Renal cortex interstitium (tissue), 11 donors: ENCODE data around the gene GPR55. TPM values are rescaled to one million over a fixed set of nuclear protein-coding genes. Genes with fewer than 3 reads are reported as not detected.

Source experiments
- DNase-seq, 11 donors: peaks; one replicate each; pipeline ENCODE4 v3.0.0-alpha.2; 2013; ENCODE audit warnings: low read depth in 9 of 11, low spot score in 4 of 11; ENCODE audit errors: extremely low read depth in 1 of 11
- polyA plus RNA-seq, 3 donors: library from polyadenylated mRNA; unstranded; fragments of 120-200 nt; gene quantifications; one replicate each; pipeline ENCODE4 v1.2.1, GENCODE V29; 2013; ENCODE audit not compliant: insufficient read length in 3 of 3

The GPR55 gene
- polyA plus RNA-seq, 3 donors, result 0.17 to 0.30 (median 0.22) TPM

GRCh38 chr2:230864122-230864604 lies 60.9 kb downstream of the GPR55 start:
- DNase-seq, result no peak

DNA sequence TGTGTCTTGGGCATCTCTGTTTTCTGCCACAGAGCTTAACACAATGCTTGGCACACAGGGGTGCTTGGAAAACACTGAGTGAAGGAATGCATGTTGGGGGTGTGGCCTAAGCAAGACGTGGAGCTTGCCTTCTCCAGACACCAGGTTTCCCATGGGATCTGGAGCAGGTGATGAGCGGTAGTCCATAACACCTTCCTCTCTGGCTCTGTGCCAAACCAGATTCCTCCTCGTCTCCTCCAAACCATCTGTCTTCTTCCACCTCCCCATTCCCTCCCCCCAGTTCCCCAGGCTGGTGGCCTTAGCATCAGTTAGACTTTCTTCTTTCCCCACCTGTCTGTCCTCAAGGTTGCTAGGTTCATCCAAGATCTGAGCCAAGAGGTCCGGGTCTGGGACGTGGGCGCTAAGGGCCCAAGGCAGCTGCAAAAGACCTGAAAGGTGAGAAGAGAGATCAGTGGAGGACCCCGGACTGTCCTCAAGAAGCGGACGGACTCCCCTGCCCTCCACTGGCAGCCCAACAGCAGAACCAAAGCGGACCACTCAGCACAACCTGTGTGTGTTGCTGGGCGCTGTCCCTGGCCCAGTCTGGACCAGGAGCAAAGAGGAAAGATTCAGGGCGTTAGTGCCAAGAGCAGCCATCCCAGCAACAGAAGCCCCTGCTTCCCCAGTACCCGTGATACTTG lies 61.5 kb downstream of the GPR55 start:
- no peak for DNase-seq

GRCh38 chr2:230863031-230863430 lies 62.0 kb downstream of the GPR55 start:
- no peak for DNase-seq

GRCh38 chr2:230862292-230862691 lies 62.8 kb downstream of the GPR55 start:
- DNase-seq, result no peak

DNA sequence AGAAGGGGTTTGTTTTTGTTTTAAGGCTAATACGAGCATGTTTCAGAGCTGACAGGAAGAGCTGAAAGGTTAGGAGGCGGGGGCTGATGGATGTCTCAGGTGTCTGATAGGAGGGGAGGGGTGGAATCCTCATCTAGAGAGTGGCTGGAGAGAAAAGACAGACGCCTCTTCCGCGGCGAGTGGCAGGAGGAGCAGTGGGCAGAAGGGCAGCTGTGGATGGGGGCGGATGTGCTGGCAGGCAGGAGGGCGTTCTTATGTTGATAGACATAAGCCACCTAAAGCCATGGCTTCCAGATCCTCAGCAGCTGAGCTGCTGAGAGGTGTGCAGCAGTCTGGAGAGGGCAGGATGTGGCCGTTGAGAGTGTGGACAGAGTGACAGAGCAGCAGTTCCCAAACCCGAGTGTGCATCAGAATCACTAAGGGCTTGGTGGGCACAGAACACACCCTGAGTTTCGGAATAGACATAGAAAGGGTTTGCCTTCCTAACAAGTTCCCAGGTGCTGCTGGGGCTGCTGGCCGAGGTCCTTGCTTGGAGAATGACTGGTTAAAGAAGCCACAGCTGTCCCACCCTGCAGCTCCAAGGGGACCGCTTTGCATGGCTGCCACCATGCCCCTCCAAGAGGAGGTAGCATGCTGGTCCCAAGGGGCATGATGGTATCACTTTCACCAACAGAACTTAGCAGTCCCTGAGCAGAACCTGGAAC lies 63.3 kb downstream of the GPR55 start:
- DNase-seq, result no peak

Other genes with a start within 250 kb of the GPR55 start
- 10 to 100 TPM; 82.4 to 93.4 (median 88.2) TPM for gene CAB39, start 212.4 kb downstream of the GPR55 start, polyA plus RNA-seq
- gene ITM2C, start 60.3 kb downstream of the GPR55 start, polyA plus RNA-seq, result 1,000 to 10,000 TPM in 1 of 3 donors, 100 to 1,000 TPM in 2; 886 to 1,024 (median 891) TPM
- not detected for gene SPATA3, start 70.9 kb upstream of the GPR55 start, polyA plus RNA-seq
- gene C2orf72, start 112.3 kb upstream of the GPR55 start, polyA plus RNA-seq, result 1 to 10 TPM; 2.7 to 6.4 (median 3.3) TPM
- 100 to 1,000 TPM in 1 of 3 donors, 10 to 100 TPM in 2; 94.9 to 104 (median 97.5) TPM for gene PSMD1, start 131.6 kb upstream of the GPR55 start, polyA plus RNA-seq
- 10 to 100 TPM; 13.9 to 20.5 (median 16.0) TPM for gene HTR2B, start 199.8 kb upstream of the GPR55 start, polyA plus RNA-seq